IMR-90 (cell line): ENCODE data around the gene PHIP. TPM values are rescaled to one million over a fixed set of nuclear protein-coding genes. Genes with fewer than 3 reads are reported as not detected.

ENCODE experiments used
- ATAC-seq: fragments of 200-7000 bp; cut with Tn5 transposase; 2 replicates; pipeline ENCODE4 v1.9.1; 2020; ENCODE audit warnings: low read depth, mild to moderate bottlenecking, moderate library complexity
- BruUV-seq: library from RNA; stranded (reverse); fragments of 400-500 nt; replicated peaks from 2 replicates; lab custom pipeline; 2021; lab: Mats Ljungman, UMichigan
- CTCF ChIA-PET: fragments of 300-600 bp; formaldehyde crosslinking; extraction: SDS; loops from one replicate; lab custom pipeline; 2021; ENCODE audit warnings: antibody characterized with exemption; lab: Yijun Ruan, JAX
- POLR2A ChIA-PET: fragments of 300-600 bp; sonication (Branson Sonifier 250); formaldehyde crosslinking; loops from one replicate; lab custom pipeline; 2022; ENCODE audit warnings: antibody characterized with exemption; ENCODE audit not compliant: unreplicated experiment; lab: Charles Lee
- DNase-seq: peaks from one replicate; pipeline ENCODE4 v3.0.0; 2013
- H2AFZ ChIP-seq: replicated peaks from 2 replicates; pipeline ENCODE3; 2013; ENCODE audit warnings: low read length, mild to moderate bottlenecking; ENCODE audit not compliant: poor library complexity
- H2AK5ac ChIP-seq: 2 replicates; pipeline ENCODE4 v1.6.1; 2013; ENCODE audit warnings: low read depth, low read length, inconsistent platforms
- H2AK9ac ChIP-seq: replicated peaks from 2 replicates; pipeline ENCODE3; 2013; ENCODE audit warnings: mild to moderate bottlenecking, low read depth, low read length, moderate library complexity; ENCODE audit not compliant: poor library complexity
- H2BK120ac ChIP-seq: 2 replicates; pipeline ENCODE4 v1.6.1; 2013; ENCODE audit warnings: low read depth, low read length, inconsistent platforms
- H2BK15ac ChIP-seq: 3 replicates; pipeline ENCODE4 v1.6.1; 2013; ENCODE audit warnings: low read depth, low read length, inconsistent platforms
- H2BK20ac ChIP-seq: 2 replicates; pipeline ENCODE4 v1.6.1; 2013; ENCODE audit warnings: low read depth, mild to moderate bottlenecking, inconsistent platforms, low read length, moderate library complexity
- H2BK5ac ChIP-seq: 2 replicates; pipeline ENCODE4 v1.6.1; 2013; ENCODE audit warnings: mild to moderate bottlenecking, low read depth, low read length, inconsistent platforms; ENCODE audit not compliant: poor library complexity, severe bottlenecking
- H3K14ac ChIP-seq: replicated peaks from 2 replicates; pipeline ENCODE4 v1.6.1; 2013; ENCODE audit warnings: low read depth, low read length, inconsistent platforms
- H3K18ac ChIP-seq: 2 replicates; pipeline ENCODE4 v1.6.1; 2013; ENCODE audit warnings: low read depth, low read length, control low read depth
- H3K23ac ChIP-seq: 2 replicates; pipeline ENCODE4 v1.6.1; 2013; ENCODE audit warnings: low read depth, low read length, inconsistent platforms
- H3K27ac ChIP-seq: 2 replicates; pipeline ENCODE4 v1.5.1; 2013; ENCODE audit warnings: mild to moderate bottlenecking, control low read depth, low read length; ENCODE audit not compliant: insufficient read depth
- H3K27me3 ChIP-seq: 2 replicates; pipeline ENCODE4 v1.6.1; 2013; ENCODE audit warnings: low read length; ENCODE audit not compliant: control insufficient read depth, insufficient read depth
- H3K36me3 ChIP-seq: 2 replicates; pipeline ENCODE4 v1.6.1; 2013; ENCODE audit warnings: low read length, mixed read lengths; ENCODE audit not compliant: control insufficient read depth, insufficient read depth
- H3K4ac ChIP-seq: 2 replicates; pipeline ENCODE4 v1.6.1; 2013; ENCODE audit warnings: low read depth, low read length, inconsistent platforms
- H3K4me1 ChIP-seq: 2 replicates; pipeline ENCODE4 v1.6.1; 2013; ENCODE audit warnings: low read length, mixed read lengths; ENCODE audit not compliant: control insufficient read depth, insufficient read depth
- H3K4me2 ChIP-seq: 2 replicates; pipeline ENCODE4 v1.6.1; 2013; ENCODE audit warnings: low read depth, mild to moderate bottlenecking, control low read depth, low read length, moderate library complexity
- H3K4me3 ChIP-seq: 2 replicates; pipeline ENCODE4 v1.5.1; 2013; ENCODE audit warnings: low read depth, mild to moderate bottlenecking, control low read depth, low read length, moderate library complexity; ENCODE audit not compliant: insufficient read depth
- H3K56ac ChIP-seq: 2 replicates; pipeline ENCODE4 v1.6.1; 2013; ENCODE audit warnings: low read length, inconsistent platforms; ENCODE audit not compliant: insufficient read depth; ENCODE audit errors: extremely low read depth
- H3K79me1 ChIP-seq, 2 experiments: 2 replicates each; pipeline ENCODE4 v1.6.1; 2013; ENCODE audit warnings: low read length in 2 of 2, inconsistent platforms in 1 of 2, low read depth in 1 of 2
- H3K9ac ChIP-seq: 2 replicates; pipeline ENCODE4 v1.6.1; 2013; ENCODE audit warnings: low read depth, low read length, control low read depth
- H3K9me1 ChIP-seq: 2 replicates; pipeline ENCODE4 v1.6.1; 2013; ENCODE audit warnings: low read length, inconsistent platforms; ENCODE audit not compliant: insufficient read depth
- H3K9me3 ChIP-seq: 2 replicates; pipeline ENCODE4 v1.6.1; 2013; ENCODE audit warnings: low read length; ENCODE audit not compliant: control insufficient read depth, insufficient read depth
- H4K20me1 ChIP-seq: 2 replicates; pipeline ENCODE4 v1.6.1; 2013; ENCODE audit warnings: low read length, inconsistent platforms; ENCODE audit not compliant: insufficient read depth
- H4K5ac ChIP-seq: 2 replicates; pipeline ENCODE4 v1.6.1; 2013; ENCODE audit warnings: mild to moderate bottlenecking, low read depth, low read length, control low read depth
- H4K8ac ChIP-seq, 2 experiments: 2 replicates each; pipeline ENCODE4 v1.6.1; 2013; ENCODE audit warnings: low read depth in 2 of 2, low read length in 2 of 2, control low read depth in 1 of 2, inconsistent platforms in 1 of 2
- H4K91ac ChIP-seq: 2 replicates; pipeline ENCODE4 v1.6.1; 2013; ENCODE audit warnings: low read depth, low read length, inconsistent platforms; ENCODE audit not compliant: insufficient read depth
- BHLHE40 ChIP-seq: fragments of 150-350 bp; IDR thresholded peaks from 2 replicates; pipeline ENCODE4 v1.6.1; 2016; ENCODE audit warnings: mild to moderate bottlenecking, low read depth, low read length
- CEBPB ChIP-seq: IDR thresholded peaks from 2 replicates; pipeline ENCODE4 v1.6.1; 2012; ENCODE audit warnings: low read depth, low read length, improper control_type of control experiment
- CHD1 ChIP-seq: IDR thresholded peaks from 2 replicates; pipeline ENCODE4 v1.6.1; 2012; ENCODE audit warnings: low read depth, low read length, improper control_type of control experiment
- CTCF ChIP-seq: conservative IDR thresholded peaks from 2 replicates; pipeline ENCODE4 v1.5.1; 2012; ENCODE audit warnings: mild to moderate bottlenecking, low read depth, low read length, improper control_type of control experiment
- ELK1 ChIP-seq: fragments of 150-350 bp; IDR thresholded peaks from 2 replicates; pipeline ENCODE4 v1.6.1; 2016; ENCODE audit warnings: low read depth, mild to moderate bottlenecking, low read length, moderate library complexity, borderline replicate concordance
- MAFK ChIP-seq: IDR thresholded peaks from 2 replicates; pipeline ENCODE4 v1.6.1; 2012; ENCODE audit warnings: low read depth, low read length, improper control_type of control experiment
- MAZ ChIP-seq: IDR thresholded peaks from 2 replicates; pipeline ENCODE4 v1.6.1; 2012; ENCODE audit warnings: low read depth, mild to moderate bottlenecking, low read length, improper control_type of control experiment, moderate library complexity, borderline replicate concordance
- MXI1 ChIP-seq: IDR thresholded peaks from 2 replicates; pipeline ENCODE4 v1.6.1; 2012; ENCODE audit warnings: low read depth, mild to moderate bottlenecking, low read length, moderate library complexity, borderline replicate concordance
- NFE2L2 ChIP-seq: fragments of 150-350 bp; IDR thresholded peaks from 2 replicates; pipeline ENCODE4 v1.6.1; 2016; ENCODE audit warnings: low read depth, mild to moderate bottlenecking, low read length
- POLR2A ChIP-seq: IDR thresholded peaks from 2 replicates; pipeline ENCODE4 v1.6.1; 2012; ENCODE audit warnings: mild to moderate bottlenecking, low read depth, low read length
- RAD21 ChIP-seq: IDR thresholded peaks from 2 replicates; pipeline ENCODE4 v1.6.1; 2012; ENCODE audit warnings: low read length, improper control_type of control experiment
- RCOR1 ChIP-seq: IDR thresholded peaks from 2 replicates; pipeline ENCODE4 v1.6.1; 2012; ENCODE audit warnings: mild to moderate bottlenecking, low read length, improper control_type of control experiment; ENCODE audit not compliant: insufficient replicate concordance
- RFX5 ChIP-seq: IDR thresholded peaks from 2 replicates; pipeline ENCODE4 v1.8.0; 2012; ENCODE audit warnings: low read depth, mild to moderate bottlenecking, low read length, moderate library complexity
- SMC3 ChIP-seq: fragments of 150-350 bp; IDR thresholded peaks from 2 replicates; pipeline ENCODE4 v1.6.1; 2016; ENCODE audit warnings: low read depth, mild to moderate bottlenecking, antibody characterized with exemption, low read length, moderate library complexity
- USF2 ChIP-seq: fragments of 150-350 bp; IDR thresholded peaks from 2 replicates; pipeline ENCODE4 v1.6.1; 2017; ENCODE audit warnings: mild to moderate bottlenecking, antibody characterized with exemption, low read length, low read depth
- WGBS, 2 experiments: methylation state at CpG; one replicate each; pipeline versions ENCODE4 v1.1.5 to v1.1.7; 2013; ENCODE audit warnings: missing lambda C conversion rate in 2 of 2; ENCODE audit not compliant: insufficient read length in 1 of 2; ENCODE audit errors: extremely low coverage in 2 of 2; 5-methylcytosine and 5-hydroxymethylcytosine counted together
- dilution Hi-C: fragments of 300-500 bp; cut with HindIII; formaldehyde crosslinking; loops from one replicate; pipeline ENCODE4 v1.14.3; 2018; ENCODE audit warnings: low sequenced_read_pairs; ENCODE audit not compliant: unreplicated experiment
- in situ Hi-C: fragments of 300-500 bp; cut with MboI; formaldehyde crosslinking; loops from 3 replicates; pipeline ENCODE4 v1.14.3; 2019; ENCODE audit warnings: low sequenced_read_pairs, inconsistent platforms, mixed read lengths
- intact Hi-C: fragments of 100-400 bp; cut with micrococcal nuclease; formaldehyde crosslinking; loops from 2 replicates; pipeline ENCODE4 v1.10.0; 2022
- polyA plus RNA-seq, 3 experiments: library from polyadenylated mRNA; depleted of rRNA; stranded (reverse); fragments of >200 nt; gene quantifications; 2 replicates each; pipeline ENCODE4 v1.2.3, GENCODE V29; 2012; ENCODE audit warnings: low replicate concordance in 1 of 3
- total RNA-seq: library from RNA; depleted of rRNA; stranded (reverse); fragments of >200 nt; gene quantifications from 2 replicates; pipeline ENCODE4 v1.2.3, GENCODE V29; 2012

PHIP gene
- total and polyA plus RNA-seq, 2 of the 4 experiments (the other 2 are of a cell fraction) = 3.4 to 20.4 TPM

DNA sequence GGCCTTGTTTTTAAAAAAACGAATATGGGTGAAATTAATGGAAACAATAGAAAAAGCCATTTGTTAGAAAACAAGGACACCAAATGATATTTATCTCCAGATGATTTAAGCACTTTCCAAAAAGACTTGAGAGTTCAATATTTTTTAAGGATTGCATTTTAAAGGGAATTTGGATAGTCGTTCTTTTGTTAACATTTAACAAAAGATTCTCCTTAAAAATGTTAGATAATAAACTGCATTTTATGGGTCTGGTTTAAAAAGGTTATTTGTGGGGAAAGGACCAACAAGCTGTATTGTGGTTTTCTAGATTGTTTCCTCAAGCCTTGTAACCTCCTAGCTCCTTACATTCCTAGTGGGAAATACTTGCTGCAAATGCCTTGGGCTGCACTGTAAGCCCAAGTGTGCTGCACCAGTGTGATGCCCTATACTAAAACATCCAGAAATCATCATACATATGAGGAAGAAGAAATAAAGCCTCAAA, 1.5 kb upstream of the PHIP start:
- ATAC-seq = no peak

More for the DNA sequence above, 1.5 kb upstream of the PHIP start:
- Histone ChIP-seq H2AK9ac (no peak overlapping the region), H4K91ac (no peak overlapping the region), H3K9me3 (no peaks in the 10 kb centered on the region), H2BK5ac (no peak overlapping the region), H3K4me3 (no peak overlapping the region), H2AFZ (no peak overlapping the region), H3K23ac (no peak overlapping the region), H4K8ac (no peak overlapping the region; a peak in 1 of 4 replicates), H4K5ac (no peak overlapping the region), H2AK5ac (no peak overlapping the region), H3K27me3 (no peaks in the 10 kb centered on the region), H3K56ac (no peak overlapping the region), H3K18ac (no peak overlapping the region), H4K20me1 (no peaks in the 10 kb centered on the region), H3K4me2 (no peak overlapping the region), H2BK20ac (no peak overlapping the region), H3K9ac (peak overlapping the region; percentile 54; the same call in 1 of the 2 replicates), H3K14ac (no peak overlapping the region), H3K4me1 (no peaks in the 10 kb centered on the region), H3K9me1 (no peaks in the 10 kb centered on the region), H2BK120ac (no peak overlapping the region), H2BK15ac (no peak overlapping the region), H3K4ac (no peak overlapping the region), H3K27ac (no peak overlapping the region), H3K79me1 (peaks cover 0 to 6% of the 10 kb centered on the region in 2 experiments; a peak in 1 of 4 replicates), H3K36me3 (no peaks in the 10 kb centered on the region)
- in situ Hi-C loops = loop anchor here (10.0 kb wide), 1 partner anchor 145 kb away; no protein-coding TSS in a partner anchor
- DNase-seq = peak; percentile 8
- no TSS peak for BruUV-seq
- dilution Hi-C loops = no loop called here
- POLR2A ChIA-PET = no interaction called here
- WGBS, 2 experiments = no CpG with 5 or more reads among the region's 2 CpGs
- TF ChIP-seq MXI1 (no peak), RCOR1 (no peak), RAD21 (no peak), POLR2A (no peak), RFX5 (no peak), SMC3 (no peak), CEBPB (no peak), CTCF (no peak), MAZ (no peak), ELK1 (no peak), BHLHE40 (no peak), USF2 (no peak), MAFK (no peak), NFE2L2 (no peak), CHD1 (no peak)
- CTCF ChIA-PET = interaction anchor here (0.5 kb wide), 1 partner anchor 56 kb away, joined by 4 read pairs; no protein-coding TSS in a partner anchor
- intact Hi-C loops = loop anchor here (5.0 to 10.0 kb wide), 5 partner anchors 132 to 1615 kb away; partner anchors contain the start of genes HTR1B and IRAK1BP1
